Loucy (cell line): ENCODE measurements around the gene AHDC1.

Experiments used
- CTCF ChIP-seq: fragments of 200-600 bp; sonication (generic); conservative IDR thresholded peaks from 2 replicates; pipeline ENCODE4 v1.5.1; 2014; ENCODE audit warnings: mild to moderate bottlenecking, antibody characterized with exemption, low read length
- EZH2phosphoT487 ChIP-seq: fragments of 200-600 bp; IDR thresholded peaks from 2 replicates; pipeline ENCODE4 v1.6.1; 2018; ENCODE audit warnings: antibody characterized with exemption, mild to moderate bottlenecking, moderate library complexity, borderline replicate concordance

GRCh38 chr1:27577504-27578188, 26.3 kb downstream of the AHDC1 start:
- TF ChIP-seq CTCF, result no peak
- TF ChIP-seq EZH2phosphoT487, result no peak
